ENCODE results near the gene CMTM5.

The CMTM5 gene

DNA sequence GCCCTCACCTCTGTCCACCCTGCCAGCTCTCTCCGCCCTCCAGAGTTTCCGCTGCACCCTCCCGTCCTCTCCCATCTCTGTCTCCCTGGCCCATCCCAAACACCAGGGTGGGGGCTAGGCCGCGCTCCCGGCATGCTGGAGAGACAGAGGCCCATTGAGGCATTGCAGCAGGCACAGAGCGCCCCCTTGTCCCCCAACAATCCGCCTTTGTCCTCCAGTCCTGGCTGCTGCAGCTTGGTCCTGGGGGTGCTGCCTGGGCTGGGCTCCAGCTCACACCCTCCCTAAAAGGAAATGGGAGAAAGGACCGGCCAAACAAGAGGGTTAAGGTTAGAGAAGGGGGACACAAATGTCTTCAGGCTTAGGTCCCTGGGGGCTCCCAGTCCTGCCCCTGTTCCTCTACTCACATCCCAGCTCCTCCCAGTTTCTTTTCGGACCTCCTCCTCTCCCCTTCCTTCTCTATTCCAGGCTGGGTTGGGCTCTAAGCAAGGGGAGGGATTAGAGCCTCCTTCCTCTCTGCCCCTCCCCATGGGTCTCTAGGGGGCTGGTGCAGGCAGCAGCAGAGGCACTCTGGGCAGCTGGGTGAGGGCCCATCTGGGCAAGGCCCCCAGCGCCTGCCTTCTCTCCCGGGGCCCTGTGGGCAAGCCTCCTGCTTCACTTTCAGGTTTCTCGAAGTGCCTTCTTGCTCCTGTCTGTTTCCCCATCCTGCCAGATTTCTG lies at the start of gene CMTM5:
CMTM5 (plus strand) TSS at position 565 of the 716 bp plus-strand sequence. CDS start 206 bp downstream, outside the sequence.
- no peak for DNase-seq

DNA sequence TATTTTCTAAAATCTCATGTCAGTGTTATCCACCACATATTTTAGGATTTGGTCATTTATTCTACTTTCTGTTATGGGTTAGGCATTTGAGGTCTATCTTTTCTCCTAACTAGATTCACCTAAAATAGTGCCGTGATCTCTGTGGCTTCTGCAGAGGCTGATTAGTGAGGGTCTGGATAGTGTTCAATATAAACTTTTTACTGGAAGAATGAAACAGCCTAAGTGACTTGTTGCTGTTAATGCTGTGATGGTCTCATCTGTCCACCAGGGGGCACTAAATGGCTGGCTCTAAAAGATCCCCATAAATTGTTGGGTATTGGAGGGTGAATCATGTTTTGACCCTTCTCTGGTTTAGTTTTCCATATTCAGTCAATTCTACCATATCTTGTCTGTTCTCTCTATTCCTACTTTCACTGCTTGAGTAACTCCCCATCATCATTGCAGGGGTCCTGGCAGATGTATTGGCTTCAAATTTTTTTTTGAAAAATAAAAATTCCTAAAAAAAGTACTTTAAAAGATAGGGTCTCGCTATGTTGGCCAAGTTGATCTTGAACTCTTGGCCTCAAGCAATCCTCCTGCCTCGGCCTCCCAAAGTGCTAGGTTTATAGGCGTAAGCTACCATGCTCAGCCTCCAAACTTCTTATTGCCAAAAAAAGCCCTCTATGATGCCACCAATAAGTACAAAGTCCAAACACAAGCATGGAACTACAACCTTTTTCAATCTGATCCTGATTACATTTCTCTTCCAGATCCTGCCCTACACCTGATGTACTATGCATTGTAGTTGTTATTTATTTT lies 48.7 kb upstream of the CMTM5 start:
- peak; percentile 32 for DNase-seq

- DNase-seq, result no peak
Measured at GRCh38 chr14:23335623-23336022, 41.2 kb upstream of the CMTM5 start.

DNA sequence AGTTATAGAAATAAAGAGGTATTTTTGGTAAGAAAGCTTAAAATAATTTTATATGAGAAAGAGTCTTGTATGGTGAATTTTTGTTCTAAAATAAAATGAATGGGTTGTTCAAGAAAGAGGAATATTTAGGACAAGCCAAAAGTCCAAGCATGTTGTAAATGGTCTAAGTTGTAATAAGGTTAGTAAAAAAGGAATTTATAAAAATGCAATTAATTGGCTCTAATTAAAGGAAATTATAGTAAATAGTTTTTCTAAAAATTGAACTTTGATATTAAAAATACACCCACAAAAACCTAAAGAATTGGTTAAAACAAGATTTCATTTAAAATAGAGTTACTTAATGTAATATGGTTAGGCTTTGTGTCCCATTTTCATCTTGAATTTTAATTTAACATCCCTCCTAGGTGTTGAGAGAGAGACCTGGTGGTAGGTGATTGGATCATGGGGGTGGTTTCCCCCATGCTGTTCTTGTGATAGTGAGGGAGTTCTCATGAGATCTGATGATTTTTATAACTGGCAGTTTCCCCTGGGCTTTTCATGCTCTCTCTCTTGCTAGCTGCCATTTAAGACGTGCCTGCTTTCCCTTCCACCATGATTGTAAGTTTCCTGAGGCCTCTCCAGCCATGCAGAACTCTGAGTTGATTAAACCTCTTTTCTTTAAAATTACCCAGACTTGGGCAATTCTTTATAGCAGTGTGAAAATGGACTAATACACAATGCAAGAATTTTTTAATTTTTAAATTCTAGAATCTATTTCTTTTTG lies 37.2 kb upstream of the CMTM5 start:
- DNase-seq, result no peak

GRCh38 chr14:23344481-23344880 lies 32.4 kb upstream of the CMTM5 start:
- DNase-seq, result no peak

GRCh38 chr14:23345987-23346692 lies 30.7 kb upstream of the CMTM5 start:
- DNase-seq, result no peak

- no peak for DNase-seq
Measured at GRCh38 chr14:23346693-23347405, 30.0 kb upstream of the CMTM5 start.

GRCh38 chr14:23347406-23348296 lies 29.2 kb upstream of the CMTM5 start:
- no peak for DNase-seq

GRCh38 chr14:23348297-23348655 lies 28.6 kb upstream of the CMTM5 start:
- no peak for DNase-seq

GRCh38 chr14:23349156-23349845 lies 27.5 kb upstream of the CMTM5 start:
- no peak for DNase-seq

GRCh38 chr14:23351681-23352505 lies 25.0 kb upstream of the CMTM5 start:
- DNase-seq, result no peak

DNA sequence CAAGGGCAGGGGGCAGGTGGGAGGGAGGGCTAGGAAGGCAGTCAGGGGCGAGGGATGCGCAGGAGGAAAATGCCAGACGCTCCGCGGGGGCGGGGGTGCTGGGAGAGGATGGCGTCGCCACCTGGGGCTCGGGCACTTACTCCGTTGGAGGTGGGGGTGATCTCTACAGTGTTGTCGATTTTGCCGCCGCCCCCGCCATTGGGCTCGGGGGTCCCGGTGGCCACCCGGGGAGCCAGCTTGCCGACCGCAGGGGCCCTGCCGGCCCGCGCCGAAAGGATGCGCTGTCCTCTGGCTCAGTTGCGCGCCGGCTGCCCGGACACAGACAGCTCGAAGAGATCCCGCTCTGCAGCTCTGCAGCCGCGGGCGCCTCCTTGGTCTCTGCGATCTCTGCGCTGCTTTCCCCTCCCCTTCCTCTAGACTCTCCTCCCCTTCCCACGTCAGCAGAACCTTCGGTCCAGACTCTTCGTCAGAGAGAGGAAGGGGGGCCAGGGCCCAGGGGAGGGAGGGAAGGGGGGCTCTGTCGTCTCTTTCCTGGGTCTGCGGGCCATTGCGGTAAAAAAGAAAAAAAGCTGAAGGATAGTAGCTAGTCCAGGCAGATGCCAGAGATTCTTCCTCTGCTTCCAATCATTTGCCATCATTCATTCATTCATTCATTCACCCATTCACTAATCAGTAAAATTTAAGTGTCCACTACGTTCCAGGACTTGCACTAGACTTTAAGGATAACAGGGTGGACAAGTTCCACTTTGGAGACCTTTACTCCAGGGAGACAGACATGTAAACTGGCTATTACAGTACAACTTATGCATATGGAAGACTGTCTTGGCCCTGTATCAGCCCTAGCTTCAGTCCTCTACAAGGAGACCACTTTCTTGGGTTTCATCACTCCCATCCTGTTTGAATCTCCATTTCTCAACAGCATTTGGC lies 24.1 kb upstream of the CMTM5 start, which contains the start of gene SLC22A17:
SLC22A17 (minus strand) TSS at position 382 of the 927 bp plus-strand sequence.
- DNase-seq, result no peak

GRCh38 chr14:23353433-23353780 lies 23.4 kb upstream of the CMTM5 start:
- DNase-seq, result no peak

- no peak for DNase-seq
Measured at GRCh38 chr14:23354990-23355389, 21.9 kb upstream of the CMTM5 start.

- DNase-seq, result no peak
Measured at GRCh38 chr14:23355871-23356435, 20.9 kb upstream of the CMTM5 start.

GRCh38 chr14:23356662-23357061 lies 20.2 kb upstream of the CMTM5 start:
- no peak for DNase-seq

DNA sequence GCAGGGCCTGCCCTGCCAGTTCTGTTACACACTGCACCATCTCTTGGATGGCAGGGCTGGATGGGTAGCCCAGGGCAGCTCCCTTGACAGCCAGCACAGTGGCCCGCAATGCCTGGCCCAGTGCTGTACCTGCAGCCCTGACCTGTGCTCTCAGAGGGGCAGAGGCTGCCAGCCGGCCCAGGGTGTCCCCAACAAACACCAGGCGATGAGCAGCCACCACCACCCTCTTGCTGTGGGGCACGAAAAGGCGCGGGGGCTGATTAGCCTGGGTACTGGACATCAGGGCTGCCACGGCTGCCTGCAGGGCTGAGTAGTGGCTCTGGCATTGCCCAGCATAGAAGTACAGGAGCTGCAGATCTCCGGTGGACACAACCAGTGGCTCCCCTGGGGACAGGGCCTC lies 19.6 kb upstream of the CMTM5 start:
- no peak for DNase-seq

DNA sequence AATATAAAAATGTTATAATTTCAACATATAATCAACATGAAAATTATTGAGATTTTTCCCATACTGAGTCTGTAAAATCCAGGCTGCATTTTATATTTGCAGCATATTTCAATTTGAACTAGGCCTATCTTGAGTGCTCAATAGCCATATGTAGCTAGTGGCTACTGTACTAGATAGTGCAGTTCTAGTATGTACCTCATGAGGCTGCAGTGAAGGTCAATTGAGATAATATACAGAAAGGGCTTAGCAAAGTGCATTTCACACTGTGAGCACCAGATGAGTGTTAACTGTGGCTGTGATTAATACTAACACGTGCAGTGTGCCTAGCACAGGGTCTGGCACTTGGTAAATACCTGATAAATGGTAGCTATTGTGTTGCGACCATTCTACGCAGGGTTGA lies 18.8 kb upstream of the CMTM5 start:
- DNase-seq, result no peak
